Stimulated activated CD4-positive, alpha-beta T cell treated with anti-CD3 and anti-CD28 coated beads, Interleukin-2, amount 100 ng/mL, for 24 hours (primary cell): ENCODE measurements around the gene TRPC3.
"Not testable (repeated sequence)": the region's sequence is repeated elsewhere in the genome, so short reads cannot be mapped to it uniquely, and the experiment has no call there.

Experiments
- DNase-seq, 2 donors: peaks; one replicate each; pipeline ENCODE4 v3.0.0-alpha.2; 2020

The TRPC3 gene

GRCh38 chr4:121943941-121944340, 7.9 kb downstream of the TRPC3 start:
- DNase-seq = peak in 1 of 2 donors; percentile 20

- DNase-seq = no peak
Observed at GRCh38 chr4:121939690-121940089, 12.2 kb downstream of the TRPC3 start.

- no peak for DNase-seq
Observed at GRCh38 chr4:121938282-121939092, 13.4 kb downstream of the TRPC3 start.

GRCh38 chr4:121936101-121936500, 15.8 kb downstream of the TRPC3 start:
- no peak for DNase-seq

- no peak for DNase-seq
Observed at GRCh38 chr4:121934635-121935034, 17.2 kb downstream of the TRPC3 start.

- DNase-seq = no peak
Observed at GRCh38 chr4:121932212-121932974, 19.5 kb downstream of the TRPC3 start.

- DNase-seq = no peak
Observed at GRCh38 chr4:121930304-121930703, 21.6 kb downstream of the TRPC3 start.

- DNase-seq = no peak
Observed at GRCh38 chr4:121927948-121928347, 23.9 kb downstream of the TRPC3 start.

GRCh38 chr4:121926490-121926889, 25.4 kb downstream of the TRPC3 start:
- DNase-seq = not testable (repeated sequence)

GRCh38 chr4:121923306-121923705, 28.6 kb downstream of the TRPC3 start:
- no peak for DNase-seq

- no peak for DNase-seq
Observed at GRCh38 chr4:121913667-121914066, 38.2 kb downstream of the TRPC3 start.

GRCh38 chr4:121908346-121908745, 43.5 kb downstream of the TRPC3 start:
- no peak for DNase-seq

- DNase-seq = peak; percentile 49 to 57
Observed at GRCh38 chr4:121900132-121900983, 51.5 kb downstream of the TRPC3 start.

- peak in 1 of 2 donors; percentile 10 for DNase-seq
Observed at GRCh38 chr4:121898150-121898549, 53.7 kb downstream of the TRPC3 start.

- no peak for DNase-seq
Observed at GRCh38 chr4:121888134-121888533, 63.7 kb downstream of the TRPC3 start.

GRCh38 chr4:121885115-121885514, 66.7 kb downstream of the TRPC3 start:
- no peak for DNase-seq

- DNase-seq = no peak
Observed at GRCh38 chr4:121881158-121881557, 70.7 kb downstream of the TRPC3 start.

GRCh38 chr4:121879135-121879534, 72.7 kb downstream of the TRPC3 start:
- DNase-seq = no peak

GRCh38 chr4:121877041-121877773, 74.7 kb downstream of the TRPC3 start:
- DNase-seq = no peak

- DNase-seq = no peak
Observed at GRCh38 chr4:121876070-121876469, 75.8 kb downstream of the TRPC3 start.

GRCh38 chr4:121875652-121876051, 76.2 kb downstream of the TRPC3 start:
- no peak for DNase-seq

GRCh38 chr4:121873604-121874003, 78.3 kb downstream of the TRPC3 start:
- no peak for DNase-seq
